ENCODE results near the gene PGLYRP4.
"Not testable (repeated sequence)": the region's sequence is repeated elsewhere in the genome, so short reads cannot be mapped to it uniquely, and the experiment has no call there.

DNA sequence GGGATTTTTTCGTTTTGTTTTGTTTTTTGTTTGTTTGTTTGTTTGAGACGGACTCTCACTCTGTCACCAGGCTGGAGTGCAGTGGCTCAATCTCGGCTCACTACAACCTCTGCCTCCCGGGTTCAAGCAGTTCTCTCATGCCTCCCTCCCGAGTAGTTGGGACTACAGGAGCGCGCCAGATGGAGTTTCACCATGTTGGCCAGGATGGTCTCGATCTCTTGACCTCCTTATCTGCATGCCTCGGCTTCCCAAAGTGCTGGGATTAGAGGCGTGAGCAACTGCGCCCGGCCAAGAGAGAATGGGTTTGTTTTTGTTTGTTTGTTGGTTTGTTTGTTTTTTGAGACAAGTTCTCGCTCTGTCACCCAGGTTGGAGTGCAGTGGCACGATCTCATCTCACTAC, 1.6 kb downstream of the PGLYRP4 start:
- TF ChIP-seq, protein P1, sequence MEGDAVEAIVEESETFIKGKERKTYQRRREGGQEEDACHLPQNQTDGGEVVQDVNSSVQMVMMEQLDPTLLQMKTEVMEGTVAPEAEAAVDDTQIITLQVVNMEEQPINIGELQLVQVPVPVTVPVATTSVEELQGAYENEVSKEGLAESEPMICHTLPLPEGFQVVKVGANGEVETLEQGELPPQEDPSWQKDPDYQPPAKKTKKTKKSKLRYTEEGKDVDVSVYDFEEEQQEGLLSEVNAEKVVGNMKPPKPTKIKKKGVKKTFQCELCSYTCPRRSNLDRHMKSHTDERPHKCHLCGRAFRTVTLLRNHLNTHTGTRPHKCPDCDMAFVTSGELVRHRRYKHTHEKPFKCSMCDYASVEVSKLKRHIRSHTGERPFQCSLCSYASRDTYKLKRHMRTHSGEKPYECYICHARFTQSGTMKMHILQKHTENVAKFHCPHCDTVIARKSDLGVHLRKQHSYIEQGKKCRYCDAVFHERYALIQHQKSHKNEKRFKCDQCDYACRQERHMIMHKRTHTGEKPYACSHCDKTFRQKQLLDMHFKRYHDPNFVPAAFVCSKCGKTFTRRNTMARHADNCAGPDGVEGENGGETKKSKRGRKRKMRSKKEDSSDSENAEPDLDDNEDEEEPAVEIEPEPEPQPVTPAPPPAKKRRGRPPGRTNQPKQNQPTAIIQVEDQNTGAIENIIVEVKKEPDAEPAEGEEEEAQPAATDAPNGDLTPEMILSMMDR (IDR thresholded peaks at IDR 0.05; ENCODE audit: low read length) = not testable (repeated sequence)
- TF ChIP-seq EZH2 (IDR thresholded peaks at IDR 0.05; ENCODE audit: borderline replicate concordance, low read length) = not testable (repeated sequence)

All from OCI-LY1 (cell line).